GM18907 (cell line): ENCODE data around the gene PLEKHM3.

ENCODE experiments used
- ATAC-seq: cut with Tn5 transposase; IDR thresholded peaks from one replicate; pipeline ENCODE4 v1.9.1; 2021; ENCODE audit warnings: mild to moderate bottlenecking, moderate library complexity; ENCODE audit not compliant: unreplicated experiment

Gene PLEKHM3, protein sequence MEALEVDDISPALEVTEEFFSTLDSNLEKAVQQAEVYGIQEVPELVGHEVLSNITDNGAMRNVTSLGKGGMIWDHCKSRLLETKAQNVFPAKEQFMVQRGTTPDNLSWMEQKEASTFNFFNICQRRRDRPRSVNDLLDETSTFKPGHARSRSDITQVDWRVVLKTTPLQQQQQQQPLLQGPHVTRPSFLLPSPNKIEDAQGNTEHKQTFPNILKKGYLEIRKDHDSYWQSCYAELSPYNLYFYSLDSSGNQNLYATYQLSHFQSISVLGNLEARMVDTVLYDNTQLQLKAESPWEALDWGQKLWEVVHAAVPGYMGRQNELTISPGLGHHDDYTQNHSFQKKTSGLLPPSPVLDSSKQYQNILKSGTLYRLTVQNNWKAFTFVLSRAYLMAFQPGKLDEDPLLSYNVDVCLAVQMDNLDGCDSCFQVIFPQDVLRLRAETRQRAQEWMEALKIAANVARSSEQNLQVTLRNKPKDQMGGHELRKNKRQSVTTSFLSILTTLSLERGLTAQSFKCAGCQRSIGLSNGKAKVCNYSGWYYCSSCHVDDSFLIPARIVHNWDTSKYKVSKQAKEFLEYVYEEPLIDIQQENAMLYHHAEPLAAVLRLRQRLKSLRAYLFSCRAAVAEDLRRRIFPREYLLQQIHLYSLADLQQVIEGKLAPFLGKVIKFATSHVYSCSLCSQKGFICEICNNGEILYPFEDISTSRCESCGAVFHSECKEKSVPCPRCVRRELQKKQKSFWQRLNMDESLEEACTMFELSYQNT

DNA sequence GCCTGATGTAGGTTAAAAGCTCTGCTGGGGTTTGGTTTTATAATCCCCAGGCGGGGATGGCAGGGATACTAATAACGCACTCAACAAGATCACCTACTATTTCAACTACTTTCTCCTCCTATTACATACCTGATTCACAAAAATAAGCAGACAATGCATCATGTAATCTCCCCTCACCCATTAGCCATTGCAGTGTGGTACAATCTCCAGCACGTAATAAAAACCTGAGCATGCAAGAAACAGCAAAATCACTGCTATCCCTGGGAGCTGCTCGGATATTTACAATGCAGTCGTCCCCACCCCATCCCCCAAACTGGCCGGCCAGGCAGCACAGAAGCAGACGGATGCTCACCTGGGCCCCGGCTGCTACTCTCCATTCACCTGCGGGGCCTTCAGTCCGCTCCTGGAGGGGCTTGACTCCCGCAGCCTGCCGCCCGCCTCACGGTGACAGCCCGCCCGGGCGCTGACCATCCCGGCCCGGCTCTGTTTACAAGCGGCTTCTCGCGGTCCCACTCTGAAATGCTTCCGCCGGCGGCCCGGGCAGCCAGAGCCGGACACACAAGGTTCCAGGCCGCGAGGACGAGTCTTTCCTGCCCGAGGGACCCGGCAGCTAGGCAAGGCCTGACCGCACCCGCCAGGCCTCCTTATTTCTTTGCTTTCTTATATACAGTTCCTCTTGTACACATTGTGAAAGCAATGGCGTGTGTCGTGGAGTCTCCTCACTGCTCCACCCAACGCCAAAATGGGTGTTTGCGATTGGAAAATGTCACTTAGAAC, at the start of gene PLEKHM3:
PLEKHM3 (minus strand) TSS at position 491 of the 777 bp plus-strand sequence. CDS start 23,888 bp downstream, outside the sequence.
- peak; percentile 93 for ATAC-seq

DNA sequence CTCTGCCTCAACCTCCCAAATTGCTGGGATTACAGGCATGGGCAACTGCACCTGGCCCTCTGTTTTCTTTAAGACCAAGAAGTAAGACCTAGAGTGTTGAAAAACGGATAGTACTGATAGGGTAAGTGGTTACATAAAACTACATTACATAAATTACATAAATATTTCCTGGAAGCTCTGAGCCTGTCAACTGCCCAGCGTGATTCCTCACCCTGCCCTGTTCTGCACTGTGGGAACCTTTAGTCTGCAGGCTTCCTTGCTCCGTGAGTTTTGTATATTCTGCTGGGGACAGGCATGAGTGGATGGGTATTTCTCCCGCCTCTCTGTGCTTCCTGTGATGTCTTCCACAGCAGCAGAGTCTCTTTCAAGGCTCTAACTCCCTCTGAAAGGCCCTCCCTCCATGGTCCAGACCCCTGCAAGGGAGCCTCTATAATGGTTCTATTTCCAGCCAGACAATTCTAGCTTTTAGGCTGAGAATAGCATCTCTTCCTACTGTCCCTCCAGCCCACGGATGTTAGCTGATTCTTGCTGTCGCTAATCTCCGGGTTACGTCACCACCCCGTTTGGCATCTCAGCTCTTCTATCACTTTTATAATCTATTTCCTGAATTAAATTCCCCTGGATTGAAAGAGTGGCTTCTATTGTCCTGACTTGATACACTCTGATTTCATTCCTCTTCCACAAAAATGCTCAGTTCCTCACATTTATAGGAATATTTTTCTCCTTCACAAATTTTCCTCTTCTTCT, 49.5 kb upstream of the PLEKHM3 start:
- ATAC-seq = no peak

DNA sequence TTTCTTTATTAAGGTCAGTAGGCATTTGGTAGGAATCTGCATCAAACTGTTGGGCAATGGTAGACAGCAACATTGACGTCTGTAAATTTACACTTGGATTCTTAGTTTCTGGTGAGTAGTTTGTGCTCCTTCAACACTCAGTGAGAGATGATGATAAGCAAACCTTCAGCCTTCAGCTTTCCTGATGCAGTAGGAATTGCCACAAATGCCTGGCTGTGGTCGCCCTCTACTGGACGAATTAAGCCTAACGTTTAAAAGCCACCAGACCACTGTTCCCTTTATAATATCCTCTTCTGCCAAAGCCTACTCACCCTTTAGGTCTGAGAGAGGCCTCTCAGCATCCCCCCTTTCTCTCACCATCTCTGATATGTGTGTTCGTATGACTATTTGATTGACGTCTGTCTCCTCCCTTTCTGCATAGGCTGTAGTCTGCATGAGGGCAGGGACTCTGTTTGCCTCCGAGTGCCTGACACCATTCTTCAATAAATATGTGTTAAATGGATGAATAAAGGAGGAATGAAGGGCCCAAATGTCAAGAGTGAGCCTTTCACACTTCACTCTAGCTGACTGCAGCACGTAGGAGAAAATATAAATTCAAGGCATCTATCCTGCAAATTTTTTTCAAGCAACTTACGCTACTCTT, 47.0 kb upstream of the PLEKHM3 start:
- ATAC-seq = peak; percentile 93

DNA sequence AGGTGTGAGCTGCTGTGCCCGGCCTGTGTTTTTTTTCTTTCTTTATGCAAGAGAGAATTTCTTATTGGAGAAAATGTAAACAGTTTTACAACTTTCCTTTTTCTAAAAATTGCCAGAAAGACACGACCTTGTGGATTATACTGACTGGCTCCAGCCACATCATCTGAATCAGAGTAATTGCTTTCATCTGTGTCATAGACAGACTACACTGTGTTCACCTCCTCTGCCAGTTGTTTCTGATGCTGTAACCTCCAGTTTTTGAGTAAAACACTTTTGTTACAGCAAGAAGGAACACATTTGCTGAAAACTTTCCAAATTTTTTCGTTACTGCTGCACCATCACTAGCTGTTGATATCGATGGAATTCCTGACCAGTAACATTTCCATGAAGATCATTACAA, 43.9 kb upstream of the PLEKHM3 start:
- no peak for ATAC-seq

DNA sequence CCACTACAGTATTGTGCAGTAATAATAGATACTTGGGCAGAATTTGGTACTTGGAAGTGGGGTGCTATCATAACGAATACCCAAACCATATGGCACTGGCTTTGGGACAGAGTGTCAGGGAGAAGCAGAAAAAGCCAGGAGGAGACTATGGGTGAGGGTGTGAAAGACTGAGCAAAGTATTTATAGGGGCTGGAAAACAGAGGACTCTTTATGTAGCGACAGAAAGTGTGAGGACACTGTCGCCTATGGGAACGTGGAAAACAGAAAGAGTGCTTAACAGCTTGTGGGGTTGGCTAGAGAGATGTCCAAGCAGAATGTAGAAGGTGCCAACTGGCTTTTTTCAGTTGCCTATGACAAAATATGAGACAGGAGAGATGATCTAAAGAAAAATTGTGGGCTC, 40.7 kb upstream of the PLEKHM3 start:
- no peak for ATAC-seq

DNA sequence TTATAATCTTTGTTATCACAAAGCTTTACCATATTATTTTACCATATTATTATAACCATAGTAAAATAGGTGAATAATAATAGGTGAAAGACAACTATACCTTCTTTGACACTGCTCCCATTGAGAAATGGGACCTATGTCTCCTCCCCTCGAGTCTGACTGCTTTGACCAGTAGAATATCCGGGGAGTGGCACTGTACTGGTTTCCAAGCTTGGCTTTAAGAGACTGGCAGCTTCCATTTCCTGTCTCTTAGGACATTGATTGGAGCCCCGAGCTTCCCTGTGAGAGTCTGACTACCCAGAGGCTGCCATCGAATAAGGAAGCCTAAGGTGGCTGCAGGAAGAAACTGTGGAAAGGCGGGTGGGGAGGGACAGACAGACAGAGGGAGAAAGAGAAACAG, 40.1 kb upstream of the PLEKHM3 start:
- ATAC-seq = no peak

DNA sequence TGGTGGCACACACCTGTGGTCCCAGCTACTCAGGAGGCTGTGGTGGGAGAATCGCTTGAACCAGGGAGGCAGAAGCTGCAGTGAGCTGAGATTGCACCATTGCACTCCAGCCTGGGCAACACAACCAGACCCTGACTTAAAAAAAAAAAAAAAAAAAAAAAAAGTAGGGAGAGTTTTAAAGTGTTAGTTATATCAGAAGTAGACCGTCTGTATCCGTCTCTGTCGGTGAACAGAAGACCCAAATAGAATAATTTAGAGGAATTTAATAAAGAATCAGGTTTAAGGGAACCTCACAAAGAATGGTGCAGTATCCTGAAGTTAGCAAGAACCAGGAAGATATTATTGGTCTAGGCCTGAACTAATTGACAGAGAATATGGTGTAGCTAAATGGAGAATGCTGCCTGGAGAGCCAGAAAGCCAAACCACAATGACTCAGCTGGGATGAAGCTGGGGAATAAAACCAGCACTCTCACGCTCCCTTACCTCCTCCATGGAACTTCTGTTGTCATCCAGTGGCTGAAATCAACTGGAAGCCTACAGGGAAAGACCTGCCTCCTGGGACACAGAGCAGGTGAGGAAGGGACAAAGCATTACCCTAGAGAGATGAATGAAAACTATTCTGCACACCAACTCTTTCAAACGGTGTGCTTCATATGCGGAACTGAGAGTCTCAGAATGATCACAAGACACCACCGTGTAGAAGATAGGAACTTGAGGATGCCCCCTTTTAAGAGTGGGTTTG, 39.1 kb upstream of the PLEKHM3 start:
- peak; percentile 99 for ATAC-seq

DNA sequence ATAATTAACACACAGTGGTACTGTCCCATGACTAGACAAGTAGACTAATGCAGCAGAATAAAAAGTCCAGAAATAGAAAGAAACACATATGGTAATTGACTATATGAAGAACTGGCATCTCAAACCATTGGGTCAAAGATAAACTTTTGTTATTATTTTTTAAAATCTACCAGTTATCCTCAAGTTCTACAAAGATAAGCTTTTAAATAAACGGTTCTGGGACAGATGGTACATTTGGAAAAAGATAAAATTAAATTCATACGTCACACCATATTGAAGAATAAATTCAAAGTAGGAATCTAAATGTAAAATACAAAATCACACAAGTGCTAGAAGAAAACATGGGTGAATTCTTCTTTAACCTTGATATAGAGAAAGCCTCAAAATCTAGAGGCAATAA, 37.6 kb upstream of the PLEKHM3 start:
- ATAC-seq = no peak

DNA sequence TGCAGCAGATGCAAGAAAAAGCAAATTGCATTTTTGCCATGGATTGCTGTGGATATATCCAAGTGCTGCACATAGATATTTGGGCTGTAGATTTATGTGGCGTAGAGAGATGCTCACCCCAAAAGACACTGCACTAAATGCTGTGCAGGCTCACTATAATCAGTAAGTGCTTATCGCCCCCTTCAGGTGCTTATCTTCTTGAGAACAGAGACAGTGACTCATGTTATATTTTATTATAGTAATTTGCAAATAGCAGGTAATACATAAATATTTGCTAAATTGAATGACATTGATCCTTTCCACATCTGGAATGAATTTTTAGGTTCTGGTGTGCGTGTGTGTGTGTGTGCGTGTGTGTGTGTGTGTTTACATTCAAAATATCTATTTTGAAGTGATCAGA, 36.8 kb upstream of the PLEKHM3 start:
- ATAC-seq = no peak

DNA sequence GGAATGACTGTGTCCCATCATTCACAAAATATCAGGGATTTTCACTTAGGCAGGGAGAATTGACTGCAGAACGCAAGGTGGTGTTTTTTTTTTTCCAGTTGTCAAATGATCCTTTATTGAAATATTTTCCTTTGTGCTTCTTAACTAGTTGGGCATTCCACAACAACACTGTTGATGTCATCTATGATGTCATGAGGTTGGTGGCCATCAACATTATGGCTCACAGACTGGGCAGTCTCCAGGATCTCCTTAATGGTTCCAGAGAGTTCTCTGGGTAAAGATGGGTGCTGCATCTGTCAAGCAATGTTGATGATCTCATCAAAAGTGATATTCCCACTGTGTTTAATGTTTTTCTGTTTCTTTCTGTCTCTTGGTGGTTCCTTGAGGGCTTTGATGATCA, 31.8 kb upstream of the PLEKHM3 start:
- no peak for ATAC-seq

DNA sequence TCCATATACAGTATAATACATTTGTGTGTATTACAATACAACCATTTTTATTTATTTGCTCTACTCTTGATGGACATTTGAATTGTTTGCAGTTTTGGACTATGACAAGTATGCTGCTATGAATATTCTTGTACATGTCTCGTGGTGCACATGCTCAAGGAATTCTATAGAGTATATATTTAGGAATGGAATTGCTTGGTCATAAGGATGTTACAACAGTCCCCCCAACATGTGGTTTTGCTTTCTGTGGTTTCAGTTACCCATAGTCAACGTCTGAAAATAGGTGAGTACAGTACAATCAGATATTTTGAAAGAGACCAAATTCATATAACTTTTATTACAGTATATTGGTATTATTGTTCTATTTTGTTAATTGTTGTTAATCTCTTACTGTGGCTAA, 24.1 kb upstream of the PLEKHM3 start:
- ATAC-seq = no peak

DNA sequence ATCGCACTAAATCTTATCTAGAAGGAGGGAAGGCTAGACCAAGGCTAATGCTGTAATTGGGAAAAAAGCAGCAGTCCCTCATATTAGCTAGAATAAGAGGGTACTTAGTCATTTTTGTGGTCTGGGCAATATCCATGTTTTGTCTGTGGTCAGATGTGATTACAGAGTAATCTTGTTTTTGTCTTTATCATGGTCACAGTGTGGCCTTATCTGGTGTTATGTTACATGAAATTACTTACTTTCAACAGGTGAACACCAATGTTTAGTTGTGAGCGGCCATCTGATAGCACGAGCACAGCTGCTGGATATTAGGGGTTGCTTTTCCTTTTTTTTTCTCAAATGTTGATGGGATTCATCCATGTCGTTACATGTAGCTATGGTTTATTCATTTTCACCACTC, 23.7 kb upstream of the PLEKHM3 start:
- no peak for ATAC-seq

DNA sequence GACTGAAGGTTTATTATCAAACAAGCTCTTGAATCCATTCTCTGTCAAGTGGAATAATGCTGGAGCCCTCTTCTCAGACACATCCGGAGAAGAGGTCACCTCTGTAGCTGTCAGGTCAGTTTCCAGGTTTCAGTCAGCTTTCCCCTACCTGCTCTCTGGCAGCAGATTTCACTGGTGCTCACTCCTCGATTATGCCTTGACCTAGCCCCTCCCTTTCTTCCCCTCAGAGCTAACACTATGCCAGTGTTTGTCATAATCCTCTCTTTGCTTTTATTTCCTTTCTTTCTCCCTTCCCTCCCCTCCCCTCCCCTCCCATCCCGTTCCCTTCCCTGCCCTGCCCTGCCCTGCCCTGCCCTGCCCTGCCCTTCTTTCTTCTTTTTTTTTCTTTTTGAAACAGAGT, 22.5 kb upstream of the PLEKHM3 start:
- no peak for ATAC-seq

DNA sequence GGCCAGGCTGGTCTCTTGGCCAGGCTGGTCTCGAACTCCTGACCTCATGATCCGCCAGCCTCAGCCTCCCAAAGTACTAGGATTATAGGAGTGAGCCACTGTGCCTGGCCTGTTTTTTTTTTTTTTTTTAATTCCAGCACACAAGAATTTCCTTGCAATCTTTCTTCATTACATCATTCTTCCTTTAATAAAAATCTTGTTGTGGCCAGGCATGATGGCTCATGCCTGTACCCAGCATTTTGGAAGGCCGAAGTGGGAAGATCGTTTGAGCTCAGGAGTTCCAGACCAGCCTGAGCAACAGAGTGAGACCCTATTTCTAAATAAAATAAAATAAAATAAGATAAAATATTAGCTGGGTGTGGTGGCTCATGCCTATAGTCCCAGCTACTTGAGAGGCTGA, 21.4 kb upstream of the PLEKHM3 start:
- ATAC-seq = no peak

DNA sequence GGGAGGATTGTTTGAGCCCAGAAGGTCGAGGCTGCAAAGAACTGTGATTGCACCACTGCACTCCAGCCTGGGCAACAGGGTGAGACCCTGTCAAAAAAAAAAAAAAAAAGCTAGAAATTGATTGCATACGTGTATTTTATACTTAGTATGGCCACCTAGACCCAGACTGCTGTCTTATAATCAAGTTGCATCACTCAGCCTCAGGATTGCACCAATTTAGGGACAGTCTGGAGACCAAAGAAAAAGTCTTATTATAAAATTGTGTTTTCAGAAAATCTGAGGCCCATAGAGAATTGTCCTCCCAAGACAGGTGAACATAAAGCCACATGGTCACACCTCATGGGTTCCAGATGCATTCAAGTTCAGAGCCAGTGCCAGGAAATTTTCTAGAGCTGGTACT, 17.1 kb upstream of the PLEKHM3 start:
- no peak for ATAC-seq

DNA sequence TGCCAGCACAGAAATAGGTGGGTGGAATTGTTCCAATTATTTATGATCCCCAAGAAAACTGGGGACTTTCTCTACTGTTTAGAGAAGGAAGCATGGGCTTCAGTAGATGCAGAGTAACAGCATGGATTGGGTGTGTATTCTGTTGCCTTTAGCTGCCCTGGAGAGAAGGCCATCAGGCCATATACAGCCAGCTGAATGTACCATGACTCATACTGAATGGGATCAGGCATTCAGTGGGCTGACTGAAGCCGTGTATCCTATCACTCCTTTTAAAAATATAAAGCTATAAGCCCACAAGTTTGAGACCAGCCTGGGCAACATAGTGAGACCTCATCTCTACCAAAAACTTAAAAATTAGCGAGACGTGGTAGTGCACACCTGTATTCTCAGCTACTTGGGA, 16.7 kb upstream of the PLEKHM3 start:
- ATAC-seq = no peak

DNA sequence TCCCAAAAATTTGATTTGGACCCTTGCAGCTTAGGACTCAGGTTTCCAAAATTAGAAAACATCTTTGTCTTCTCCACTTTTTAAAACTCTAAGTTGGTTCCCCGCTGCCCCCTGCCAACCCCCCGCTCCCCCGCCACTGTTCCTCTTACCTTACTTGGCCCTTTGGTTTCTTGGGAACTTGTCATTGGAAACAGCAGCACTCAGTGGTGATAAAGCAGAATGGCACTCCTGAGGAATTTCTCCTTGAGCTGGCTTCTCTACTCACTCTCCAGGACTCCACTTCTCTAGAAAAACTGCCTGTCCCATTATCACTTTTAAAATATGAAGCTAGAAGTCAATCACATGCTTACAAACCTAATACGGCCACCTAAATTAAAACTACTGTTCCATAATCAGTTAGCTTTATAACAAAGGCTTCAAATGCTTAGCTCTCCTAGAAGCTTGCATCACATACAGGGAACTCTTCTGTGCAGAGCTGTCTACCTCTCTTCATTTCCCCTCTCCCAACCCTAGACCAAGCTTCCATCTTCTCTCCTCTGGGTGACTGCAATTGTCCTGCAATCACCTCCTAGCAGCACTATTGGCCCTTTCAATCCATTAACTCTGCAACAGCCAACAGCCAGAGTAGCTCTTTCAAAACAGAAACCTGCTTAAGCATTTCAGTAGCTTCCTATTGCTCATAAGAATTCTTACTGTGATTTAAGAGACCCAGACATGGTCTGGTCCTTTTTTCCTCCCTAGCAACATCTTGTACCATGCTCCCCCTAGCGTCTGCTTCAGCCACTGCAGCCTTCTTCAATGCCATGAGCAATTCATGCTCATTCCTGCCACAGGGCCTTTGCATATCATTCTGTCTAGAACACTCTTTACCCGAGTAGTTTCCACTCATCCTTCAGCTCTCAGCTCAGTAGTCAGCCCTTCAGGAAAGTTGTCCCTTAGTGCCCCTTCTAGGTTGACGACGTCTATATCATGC, 15.2 kb upstream of the PLEKHM3 start:
- ATAC-seq = peak; percentile 89

DNA sequence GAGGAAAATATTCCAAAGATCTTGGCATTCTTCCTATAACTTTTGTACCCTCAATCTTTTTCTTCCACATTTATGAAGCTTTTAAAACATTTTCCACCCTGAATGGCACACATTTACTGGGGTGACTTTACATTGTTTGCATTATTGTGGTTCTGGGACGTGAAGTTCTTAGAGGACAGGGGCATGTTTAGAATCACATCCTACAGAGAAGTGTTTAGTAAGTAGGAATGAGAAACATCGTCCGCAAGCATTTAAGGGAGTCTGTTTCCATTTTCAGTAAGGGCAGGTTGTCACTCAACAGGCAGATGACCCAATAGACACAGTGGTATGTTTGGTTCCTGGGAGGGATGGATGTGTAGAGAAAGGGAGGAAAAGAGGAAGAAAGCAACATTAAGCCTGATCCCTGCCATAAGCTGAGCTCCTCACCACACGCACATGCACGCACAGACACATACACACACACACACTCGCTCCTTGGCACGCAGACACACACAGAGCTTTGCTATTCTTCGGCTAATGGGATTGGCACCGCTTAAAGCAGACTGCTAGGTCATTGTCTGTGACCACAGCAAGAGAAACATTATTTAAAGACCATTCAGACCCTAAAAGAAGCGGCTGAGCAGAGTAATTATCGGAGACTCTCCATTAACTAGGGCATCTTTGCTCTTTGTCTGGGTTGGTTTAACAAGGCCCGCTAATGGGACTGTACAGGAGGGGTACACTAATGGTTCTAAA, 14.2 kb upstream of the PLEKHM3 start:
- no peak for ATAC-seq
